ENCODE results near the gene LACC1. TPM values are rescaled to one million over a fixed set of nuclear protein-coding genes. Genes with fewer than 3 reads are reported as not detected.

The LACC1 gene
- total RNA-seq, 1 experiment from 2014 or later, result 0.47 TPM

GRCh38 chr13:43942286-43942685, 62.6 kb downstream of the LACC1 start:
- intact Hi-C loops (cut with micrococcal nuclease; ENCODE audit: unreplicated experiment), result no loop called here
- Histone ChIP-seq H3K4me3 (ENCODE audit: low read depth, low read length, poor library complexity, severe bottlenecking) (no peak overlapping the region), H3K27me3 (replicated peaks; ENCODE audit: insufficient read depth, low read depth, low read length, poor library complexity) (no peaks in the 10 kb centered on the region), H3K27ac (ENCODE audit: low read depth, low read length, poor library complexity, severe bottlenecking) (no peak overlapping the region), H3K36me3 (ENCODE audit: insufficient read depth, low read length, poor library complexity, severe bottlenecking) (no peaks in the 10 kb centered on the region), H3K4me1 (ENCODE audit: insufficient read depth, low read length, poor library complexity, severe bottlenecking) (no peaks in the 10 kb centered on the region), H3K9me3 (ENCODE audit: low read depth, low read length, poor library complexity, severe bottlenecking) (no peaks in the 10 kb centered on the region)
- BruUV-seq (replicated peaks), result no TSS peak
- TF ChIP-seq CTCF (conservative IDR thresholded peaks at IDR 0.05; ENCODE audit: low read depth, low read length) (no peak), EZH2 (IDR thresholded peaks at IDR 0.05; ENCODE audit: borderline replicate concordance, low read depth, low read length, poor library complexity, severe bottlenecking) (no peak)
- POLR2A ChIA-PET (ENCODE audit: low non-redundant PET), result no interaction called here
- CTCF ChIA-PET, result no interaction called here
- DNase-seq (ENCODE audit: low spot score), result no peak

Other genes starting within 250 kb of the LACC1 start
- 4.4 and 4.5 TPM in 2 replicates for gene ENOX1, start 92.9 kb upstream of the LACC1 start, total RNA-seq (2021)
- 1.2 and 2.6 TPM in 2 replicates for gene CCDC122, start 164 bp upstream of the LACC1 start, total RNA-seq (2021)

Data from A673 (cell line).